Measurements from ENCODE around the gene OXSM. TPM values are rescaled to one million over a fixed set of nuclear protein-coding genes. Genes with fewer than 3 reads are reported as not detected.

Gene OXSM
- total RNA-seq (2013; cell fraction: nucleolus; rRNA removed), result 27.8 and 28.1 TPM in 2 replicates
- total RNA-seq (2014; rRNA removed) (12.9 and 16.8 TPM in 2 replicates), total RNA-seq (2014; rRNA removed; fragmentation: Illumina TruSeq; extraction: Trizol) (13.3 and 14.2 TPM in 2 replicates), total RNA-seq (2021) (12.3 and 12.9 TPM in 2 replicates), polyA plus RNA-seq (2011; rRNA removed) (37.5 and 65.0 TPM in 2 replicates), polyA plus RNA-seq (2014; fragmentation: Illumina TruSeq; extraction: Trizol) (16.9 and 19.0 TPM in 2 replicates), polyA plus RNA-seq (2014; fragmentation: Nextera tagmentation; extraction: Ambion mirVana) (10 to 100 TPM; 28.6 to 32.5 TPM), polyA plus RNA-seq (2014; rRNA removed) (11.9 and 13.7 TPM in 2 replicates), polyA plus RNA-seq (2016; fragmentation: Nextera tagmentation; extraction: Ambion mirVana) (10 to 100 TPM; 27.2 to 30.9 TPM), polyA minus RNA-seq (2011; rRNA and poly(A)+ RNA removed) (17.6 and 23.0 TPM in 2 replicates), Bru-seq, nascent RNA (percentile 73 among the genes with signal in this experiment), BruChase-seq, experiment 1, labeled RNA remaining after a 6-hour chase (percentile 58 among the genes with signal in this experiment), BruChase-seq, experiment 2, labeled RNA remaining after a 2-hour chase (percentile 75 among the genes with signal in this experiment)
- 8.3 TPM for polyA plus RNA-seq (2011; ENCODE audit: low read depth)
- polyA plus RNA-seq (2011; cell fraction: cytosol; rRNA removed), result 20.1 and 21.1 TPM in 2 replicates
- 25.1 and 31.4 TPM in 2 replicates for polyA plus RNA-seq (2011; cell fraction: nucleus; rRNA removed)
- 9.6 and 14.8 TPM in 2 replicates for polyA plus RNA-seq (2012)
- 6.1 and 7.5 TPM in 2 replicates for polyA minus RNA-seq (2011; cell fraction: cytosol; rRNA and poly(A)+ RNA removed)
- polyA minus RNA-seq (2011; cell fraction: nucleus; rRNA and poly(A)+ RNA removed), result 12.8 and 13.4 TPM in 2 replicates
- long read RNA-seq, experiment 1, transcript OXSM-201 (3 exons, 1,519 nt), result major isoform, 20 of 25 reads
- long read RNA-seq, experiment 1, partial matches to known transcripts, result 5 of 25 reads
- long read RNA-seq, experiment 1, other reads (novel, unspliced or antisense), result 0 of 25 reads
- long read RNA-seq, experiment 2, transcript OXSM-201 (3 exons, 1,519 nt), result major isoform, 170 of 195 reads
- long read RNA-seq, experiment 2, partial matches to known transcripts, result 10 of 195 reads
- long read RNA-seq, experiment 2, other reads (novel, unspliced or antisense), result 13 of 195 reads

DNA sequence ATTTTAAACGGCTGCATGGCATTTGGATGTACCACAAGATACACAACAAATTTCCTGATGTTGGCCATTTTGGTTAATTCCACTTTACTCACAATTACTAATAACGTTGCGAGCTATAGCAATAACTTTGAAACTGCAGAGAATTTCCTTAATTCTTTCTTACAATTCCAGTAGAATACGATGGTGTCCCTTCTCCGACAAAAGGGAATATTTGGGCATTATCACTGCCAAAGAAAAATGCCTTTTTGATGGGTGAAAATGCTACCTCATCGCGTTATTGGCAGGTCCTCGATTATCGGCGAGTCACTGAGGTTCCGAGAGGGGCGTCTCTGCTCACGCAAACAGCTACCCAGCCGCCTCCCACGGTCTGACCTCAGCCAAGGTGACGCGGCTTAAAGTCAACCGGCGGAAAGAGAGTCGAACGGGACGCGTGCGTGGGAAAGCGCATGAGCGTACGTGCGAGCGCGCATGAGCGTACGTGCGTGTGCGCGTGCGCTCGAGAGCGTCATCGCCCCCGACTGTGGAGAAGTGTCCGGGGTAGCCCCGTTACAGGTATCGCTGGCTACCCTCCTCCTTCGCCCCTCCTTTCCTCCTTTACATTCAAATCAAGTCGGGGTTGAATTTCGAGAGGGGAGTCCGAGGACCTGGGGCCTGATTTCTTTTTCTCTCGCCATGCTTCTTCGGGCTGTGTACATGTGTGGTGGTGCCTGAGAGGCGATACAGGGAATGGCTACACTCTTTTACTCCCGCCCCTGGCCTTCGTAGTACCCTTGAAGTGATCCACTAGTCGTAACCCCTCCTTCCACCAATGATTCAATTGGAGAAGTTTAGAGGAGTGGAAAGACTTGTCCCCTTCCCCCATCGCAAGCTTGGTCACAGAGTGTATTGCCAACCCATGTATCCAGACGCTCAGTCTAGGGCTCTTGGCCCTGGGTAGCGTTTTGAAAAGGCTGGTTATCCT is at the start of gene OXSM:
TSS of gene OXSM (plus strand) at position 495 of the 961 bp plus-strand sequence. CDS start 931 bp downstream, outside the sequence.
- H3K9ac ChIP-seq (ENCODE audit: control insufficient read depth, insufficient read depth, low read length), result peak within 1 kb of the TSS; percentile 70
- no peaks in the 10 kb centered on the region for H4K20me1 ChIP-seq (ENCODE audit: control insufficient read depth, insufficient read depth)
- FAIRE-seq (peak; percentile 93), DNase-seq (ENCODE audit: low read depth, low spot score) (peak; percentile 93), ATAC-seq (peak; percentile 94)
- POLR2A ChIA-PET, result interaction anchor here (0.6 to 1.8 kb wide), 11 partner anchors 9 to 150 kb away, joined by 3 to 8 read pairs (median 4); no protein-coding TSS in a partner anchor
- intact Hi-C loops (cut with micrococcal nuclease; ENCODE audit: unreplicated experiment) (no loop called here), in situ Hi-C loops (cut with MboI) (loop anchor here (25.0 kb wide), 1 partner anchor 1853 kb away; the partner anchor contains the start of gene NR1D2)
- 2% methylated on average over 55 of the region's 56 CpGs for WGBS (ENCODE audit: insufficient coverage, insufficient replicate concordance, low lambda C conversion rate, missing lambda C conversion rate)
- H3K4me3 ChIP-seq, result peak within 1 kb of the TSS; percentile 78
- H3K27ac ChIP-seq (ENCODE audit: control insufficient read depth, insufficient read depth), result peak within 1 kb of the TSS; percentile 84
- no peaks in the 10 kb centered on the region for H3K27me3 ChIP-seq (replicated peaks in 1 of 2; ENCODE audit: control insufficient read depth in 2 of 2, insufficient read depth in 2 of 2, low read length in 1 of 2)
- no peaks in the 10 kb centered on the region for H3K9me3 ChIP-seq (replicated peaks; ENCODE audit: control insufficient read depth, insufficient read depth, low read length)
- peaks cover 0 to 3% of the 10 kb centered on the region in 2 experiments; a peak in 1 of 4 replicates for H3K36me3 ChIP-seq (ENCODE audit: control insufficient read depth in 2 of 2, insufficient read depth in 2 of 2, low read length in 1 of 2)
- TSS peak; percentile 80 for BruUV-seq (replicated peaks)
- SMC1A ChIA-PET (ENCODE audit: uncharacterized antibody, unreplicated experiment), result interaction anchor here (0.6 to 4.3 kb wide), 19 partner anchors 10 to 1140 kb away, joined by 3 to 23 read pairs (median 4); no protein-coding TSS in a partner anchor
- RAD21 ChIA-PET (ENCODE audit: unreplicated experiment), result interaction anchor here (0.8 to 2.3 kb wide), 8 partner anchors 9 to 142 kb away, joined by 3 to 6 read pairs (median 4); no protein-coding TSS in a partner anchor
- H3K79me2 ChIP-seq (ENCODE audit: control insufficient read depth, insufficient read depth, low read length), result peaks cover 36% of the 10 kb centered on the region
- H2AFZ ChIP-seq (ENCODE audit: control insufficient read depth, low read depth, low read length), result peak within 1 kb of the TSS; percentile 78
- peak within 1 kb of the TSS; percentile 84 for H3K4me2 ChIP-seq (ENCODE audit: control insufficient read depth, insufficient read depth)
- H3K4me1 ChIP-seq (ENCODE audit: control insufficient read depth, insufficient read depth, low read length), result peaks cover 4% of the 10 kb centered on the region; the same call in 1 of the 2 replicates
- CTCF ChIA-PET, result interaction anchor here (1.0 to 2.1 kb wide), 5 partner anchors 8 to 142 kb away, joined by 3 to 9 read pairs (median 4); no protein-coding TSS in a partner anchor
- TF ChIP-seq EP300 (IDR thresholded peaks at IDR 0.05; ENCODE audit: borderline replicate concordance in 1 of 2, control insufficient read depth in 1 of 2, low read depth in 2 of 2, low read length in 2 of 2) (peak; percentile 43 to 61; a peak in 3 of 4 replicates), IRF4 (IDR thresholded peaks at IDR 0.05; ENCODE audit: low read depth, low read length) (no peak), SIN3A (IDR thresholded peaks at IDR 0.05; ENCODE audit: low read depth, low read length) (no peak), RAD21 (IDR thresholded peaks at IDR 0.05; ENCODE audit: insufficient read depth, low read depth, low read length) (0 out of 2 replicates have a peak, but pooled peaks have one; percentile 6), NFIC (IDR thresholded peaks at IDR 0.05; ENCODE audit: low read depth, low read length) (no peak), ZZZ3 (IDR thresholded peaks at IDR 0.05; ENCODE audit: control insufficient read depth, insufficient read length, low read depth) (no peak)
- TF ChIP-seq, protein P1, sequence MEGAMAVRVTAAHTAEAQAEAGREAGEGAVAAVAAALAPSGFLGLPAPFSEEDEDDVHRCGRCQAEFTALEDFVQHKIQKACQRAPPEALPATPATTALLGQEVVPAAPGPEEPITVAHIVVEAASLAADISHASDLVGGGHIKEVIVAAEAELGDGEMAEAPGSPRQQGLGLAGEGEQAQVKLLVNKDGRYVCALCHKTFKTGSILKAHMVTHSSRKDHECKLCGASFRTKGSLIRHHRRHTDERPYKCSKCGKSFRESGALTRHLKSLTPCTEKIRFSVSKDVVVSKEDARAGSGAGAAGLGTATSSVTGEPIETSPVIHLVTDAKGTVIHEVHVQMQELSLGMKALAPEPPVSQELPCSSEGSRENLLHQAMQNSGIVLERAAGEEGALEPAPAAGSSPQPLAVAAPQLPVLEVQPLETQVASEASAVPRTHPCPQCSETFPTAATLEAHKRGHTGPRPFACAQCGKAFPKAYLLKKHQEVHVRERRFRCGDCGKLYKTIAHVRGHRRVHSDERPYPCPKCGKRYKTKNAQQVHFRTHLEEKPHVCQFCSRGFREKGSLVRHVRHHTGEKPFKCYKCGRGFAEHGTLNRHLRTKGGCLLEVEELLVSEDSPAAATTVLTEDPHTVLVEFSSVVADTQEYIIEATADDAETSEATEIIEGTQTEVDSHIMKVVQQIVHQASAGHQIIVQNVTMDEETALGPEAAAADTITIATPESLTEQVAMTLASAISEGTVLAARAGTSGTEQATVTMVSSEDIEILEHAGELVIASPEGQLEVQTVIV (IDR thresholded peaks at IDR 0.05; ENCODE audit: borderline replicate concordance, partially characterized antibody), result no peak
- TF ChIP-seq, protein P2, sequence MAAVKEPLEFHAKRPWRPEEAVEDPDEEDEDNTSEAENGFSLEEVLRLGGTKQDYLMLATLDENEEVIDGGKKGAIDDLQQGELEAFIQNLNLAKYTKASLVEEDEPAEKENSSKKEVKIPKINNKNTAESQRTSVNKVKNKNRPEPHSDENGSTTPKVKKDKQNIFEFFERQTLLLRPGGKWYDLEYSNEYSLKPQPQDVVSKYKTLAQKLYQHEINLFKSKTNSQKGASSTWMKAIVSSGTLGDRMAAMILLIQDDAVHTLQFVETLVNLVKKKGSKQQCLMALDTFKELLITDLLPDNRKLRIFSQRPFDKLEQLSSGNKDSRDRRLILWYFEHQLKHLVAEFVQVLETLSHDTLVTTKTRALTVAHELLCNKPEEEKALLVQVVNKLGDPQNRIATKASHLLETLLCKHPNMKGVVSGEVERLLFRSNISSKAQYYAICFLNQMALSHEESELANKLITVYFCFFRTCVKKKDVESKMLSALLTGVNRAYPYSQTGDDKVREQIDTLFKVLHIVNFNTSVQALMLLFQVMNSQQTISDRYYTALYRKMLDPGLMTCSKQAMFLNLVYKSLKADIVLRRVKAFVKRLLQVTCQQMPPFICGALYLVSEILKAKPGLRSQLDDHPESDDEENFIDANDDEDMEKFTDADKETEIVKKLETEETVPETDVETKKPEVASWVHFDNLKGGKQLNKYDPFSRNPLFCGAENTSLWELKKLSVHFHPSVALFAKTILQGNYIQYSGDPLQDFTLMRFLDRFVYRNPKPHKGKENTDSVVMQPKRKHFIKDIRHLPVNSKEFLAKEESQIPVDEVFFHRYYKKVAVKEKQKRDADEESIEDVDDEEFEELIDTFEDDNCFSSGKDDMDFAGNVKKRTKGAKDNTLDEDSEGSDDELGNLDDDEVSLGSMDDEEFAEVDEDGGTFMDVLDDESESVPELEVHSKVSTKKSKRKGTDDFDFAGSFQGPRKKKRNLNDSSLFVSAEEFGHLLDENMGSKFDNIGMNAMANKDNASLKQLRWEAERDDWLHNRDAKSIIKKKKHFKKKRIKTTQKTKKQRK (IDR thresholded peaks at IDR 0.05; ENCODE audit: low read depth, low read length), result no peak
